NCI-H2081 (cell line): Measurements from ENCODE around the gene RPA3.
A peak's percentile ranks its signal among the peaks of the same experiment; 100 is the strongest.
"Not testable (repeated sequence)": the region's sequence is repeated elsewhere in the genome, so short reads cannot be mapped to it uniquely, and the experiment has no call there.

Experiments
- DNase-seq, 2 experiments: peaks; one replicate each; lab custom pipeline; 2025; lab: John Stamatoyannopoulos, UW

The RPA3 gene

GRCh38 chr7:7694542-7694941, 23.9 kb downstream of the RPA3 start:
- DNase-seq: no peak

GRCh38 chr7:7693881-7694280, 24.5 kb downstream of the RPA3 start:
- DNase-seq: no peak

GRCh38 chr7:7688956-7689355, 29.5 kb downstream of the RPA3 start:
- DNase-seq: no peak

- no peak for DNase-seq
Measured at GRCh38 chr7:7688310-7688709, 30.1 kb downstream of the RPA3 start.

- no peak for DNase-seq
Measured at GRCh38 chr7:7687800-7688199, 30.6 kb downstream of the RPA3 start.

GRCh38 chr7:7686811-7687508, 31.4 kb downstream of the RPA3 start:
- DNase-seq: no peak

- DNase-seq: no peak
Measured at GRCh38 chr7:7682861-7683260, 35.5 kb downstream of the RPA3 start.

GRCh38 chr7:7681936-7682329, 36.5 kb downstream of the RPA3 start:
- DNase-seq: peak in 1 of 2 experiments; percentile 28

GRCh38 chr7:7681191-7681935, 37.0 kb downstream of the RPA3 start:
- peak; percentile 83 to 92 for DNase-seq

- peak; percentile 14 to 46 for DNase-seq
Measured at GRCh38 chr7:7679640-7680039, 38.8 kb downstream of the RPA3 start.

GRCh38 chr7:7675686-7676085, 42.7 kb downstream of the RPA3 start:
- no peak for DNase-seq

- DNase-seq: no peak
Measured at GRCh38 chr7:7673240-7673550, 45.2 kb downstream of the RPA3 start.

- no peak for DNase-seq
Measured at GRCh38 chr7:7672545-7673239, 45.7 kb downstream of the RPA3 start.

GRCh38 chr7:7671361-7671760, 47.0 kb downstream of the RPA3 start:
- DNase-seq: no peak

- DNase-seq: no peak
Measured at GRCh38 chr7:7670490-7670889, 47.9 kb downstream of the RPA3 start.

- DNase-seq: no peak
Measured at GRCh38 chr7:7668706-7669105, 49.7 kb downstream of the RPA3 start.

GRCh38 chr7:7667187-7667586, 51.2 kb downstream of the RPA3 start:
- DNase-seq: no peak

GRCh38 chr7:7665031-7665430, 53.4 kb downstream of the RPA3 start:
- DNase-seq: no peak

GRCh38 chr7:7664291-7664690, 54.1 kb downstream of the RPA3 start:
- no peak for DNase-seq

- DNase-seq: peak in 1 of 2 experiments; percentile 18
Measured at GRCh38 chr7:7662527-7662926, 55.9 kb downstream of the RPA3 start.

GRCh38 chr7:7656459-7656858, 61.9 kb downstream of the RPA3 start:
- DNase-seq: not testable (repeated sequence)

GRCh38 chr7:7654964-7655715, 63.3 kb downstream of the RPA3 start:
- no peak for DNase-seq
